ENCODE data around the gene RIPK3. TPM values are rescaled to one million over a fixed set of nuclear protein-coding genes. Genes with fewer than 3 reads are reported as not detected.

RIPK3 gene
- total RNA-seq, 1 donor from 2014 or later = 0.95 TPM

- Histone ChIP-seq H3K27ac (ENCODE audit: low read depth, low read length) (no peak overlapping the region), H3K9me3 (ENCODE audit: insufficient read depth, low read depth, low read length) (no peaks in the 10 kb centered on the region), H3K79me2 (ENCODE audit: insufficient read depth, low read length) (no peaks in the 10 kb centered on the region), H3K27me3 (ENCODE audit: insufficient read depth, low read length) (peaks cover 18% of the 10 kb centered on the region), H3K36me3 (ENCODE audit: insufficient read depth, low read length) (no peaks in the 10 kb centered on the region), H3K9ac (ENCODE audit: low read length) (no peak overlapping the region), H2AFZ (ENCODE audit: low read depth, low read length) (no peak overlapping the region), H4K20me1 (ENCODE audit: insufficient read depth, low read length) (peaks cover 22% of the 10 kb centered on the region), H3K4me2 (ENCODE audit: low read length) (no peak overlapping the region), H3K4me3 (ENCODE audit: insufficient read depth, low read depth, low read length) (no peak overlapping the region), H3K4me1 (ENCODE audit: insufficient read depth, low read length) (peaks cover 25% of the 10 kb centered on the region)
- DNase-seq (ENCODE audit: low read depth) (no peak), FAIRE-seq (no peak)
- peaks cover 7% of the 10 kb centered on the region for H3K4me1 Mint-ChIP-seq (ENCODE audit: low read depth, unreplicated experiment)
- TF ChIP-seq EZH2 (IDR thresholded peaks at IDR 0.05; ENCODE audit: insufficient read depth, low read length) = no peak
- no peak for TF ChIP-seq CTCF (IDR thresholded peaks at IDR 0.05; ENCODE audit: insufficient read depth, low read depth, low read length)
- no peak overlapping the region for H3K27ac Mint-ChIP-seq (ENCODE audit: unreplicated experiment)
- peaks cover 2% of the 10 kb centered on the region for H3K9me3 Mint-ChIP-seq (ENCODE audit: unreplicated experiment)
- H3K27me3 Mint-ChIP-seq (ENCODE audit: low read depth, unreplicated experiment) = peaks cover 18% of the 10 kb centered on the region
- peaks cover 7% of the 10 kb centered on the region for H3K36me3 Mint-ChIP-seq (ENCODE audit: low read depth, unreplicated experiment)
- H3K4me3 Mint-ChIP-seq (ENCODE audit: unreplicated experiment) = no peak overlapping the region
Observed at GRCh38 chr14:24314377-24315193, 25.2 kb downstream of the RIPK3 start.

DNA sequence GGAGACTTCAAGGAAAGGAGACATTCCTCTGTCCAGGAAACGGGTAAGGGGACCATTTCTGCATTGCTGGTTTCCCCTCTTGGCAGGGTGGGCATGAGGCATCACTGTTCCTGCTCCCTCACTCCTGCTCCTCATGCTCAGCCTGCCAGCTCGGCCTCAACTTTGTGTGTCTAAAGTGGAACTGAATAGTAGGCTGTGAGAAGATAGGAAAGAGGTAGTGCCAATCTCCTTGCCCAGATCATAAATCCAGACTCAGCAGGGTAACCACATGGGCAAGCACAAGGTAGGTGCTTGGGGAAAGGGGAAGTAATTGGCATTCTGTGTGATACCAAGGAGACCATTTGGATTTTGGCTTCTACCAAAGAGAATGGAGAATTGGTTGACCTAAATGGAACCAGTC, 25.9 kb downstream of the RIPK3 start:
- H2AFZ ChIP-seq (ENCODE audit: low read depth, low read length) = no peak overlapping the region
- DNase-seq (ENCODE audit: low read depth) (no peak), FAIRE-seq (no peak)
- Mint-ChIP-seq H3K4me1 (ENCODE audit: low read depth, unreplicated experiment) (peaks cover 9% of the 10 kb centered on the region), H3K27ac (ENCODE audit: unreplicated experiment) (no peak overlapping the region), H3K4me3 (ENCODE audit: unreplicated experiment) (no peak overlapping the region), H3K36me3 (ENCODE audit: low read depth, unreplicated experiment) (peaks cover 7% of the 10 kb centered on the region), H3K27me3 (ENCODE audit: low read depth, unreplicated experiment) (peaks cover 11% of the 10 kb centered on the region), H3K9me3 (ENCODE audit: unreplicated experiment) (peaks cover 2% of the 10 kb centered on the region)
- no peaks in the 10 kb centered on the region for H3K79me2 ChIP-seq (ENCODE audit: insufficient read depth, low read length)
- H4K20me1 ChIP-seq (ENCODE audit: insufficient read depth, low read length) = peaks cover 28% of the 10 kb centered on the region
- H3K9me3 ChIP-seq (ENCODE audit: insufficient read depth, low read depth, low read length) = no peaks in the 10 kb centered on the region
- peaks cover 25% of the 10 kb centered on the region for H3K4me1 ChIP-seq (ENCODE audit: insufficient read depth, low read length)
- no peak overlapping the region for H3K27ac ChIP-seq (ENCODE audit: low read depth, low read length)
- H3K27me3 ChIP-seq (ENCODE audit: insufficient read depth, low read length) = peaks cover 14% of the 10 kb centered on the region
- no peak overlapping the region for H3K4me3 ChIP-seq (ENCODE audit: insufficient read depth, low read depth, low read length)
- H3K36me3 ChIP-seq (ENCODE audit: insufficient read depth, low read length) = no peaks in the 10 kb centered on the region
- no peak overlapping the region for H3K9ac ChIP-seq (ENCODE audit: low read length)
- no peak for TF ChIP-seq CTCF (IDR thresholded peaks at IDR 0.05; ENCODE audit: insufficient read depth, low read depth, low read length)
- no peak for TF ChIP-seq EZH2 (IDR thresholded peaks at IDR 0.05; ENCODE audit: insufficient read depth, low read length)
- no peak overlapping the region for H3K4me2 ChIP-seq (ENCODE audit: low read length)

Measured in astrocyte (in vitro differentiated cells and primary cell).